ENCODE data around the gene TNS1. TPM values are rescaled to one million over a fixed set of nuclear protein-coding genes. Genes with fewer than 3 reads are reported as not detected.
A peak's percentile ranks its signal among the peaks of the same experiment; 100 is the strongest.

TNS1 gene
- total RNA-seq, 1 donor: 48.9 TPM

- peak overlapping the region; percentile 91 for H3K27ac ChIP-seq (ENCODE audit: low read depth, low read length)
- peaks cover 20% of the 10 kb centered on the region for H3K79me2 ChIP-seq (ENCODE audit: insufficient read depth, low read length)
- DNase-seq (ENCODE audit: insufficient read length, low spot score, missing footprints): peak; percentile 94
These were observed 1.2 kb upstream of the TNS1 start for GRCh38 chr2:218003981-218004419.

GRCh38 chr2:218003281-218003944 is 618 bp upstream of the TNS1 start:
- Histone ChIP-seq H3K4me2 (ENCODE audit: insufficient read depth, low read length) (peak overlapping the region; percentile 73), H3K36me3 (ENCODE audit: insufficient read depth, low read length) (no peaks in the 10 kb centered on the region), H3K4me3 (ENCODE audit: insufficient read depth, low read length) (peak overlapping the region; percentile 62), H3K4me1 (ENCODE audit: insufficient read depth, low read length) (peaks cover 81% of the 10 kb centered on the region), H3K27me3 (ENCODE audit: insufficient read depth, low read length) (no peaks in the 10 kb centered on the region), H3K9me3 (ENCODE audit: low read depth, low read length) (no peaks in the 10 kb centered on the region), H2AFZ (ENCODE audit: low read length) (peak overlapping the region; percentile 66), H3K27ac (ENCODE audit: low read depth, low read length) (peak overlapping the region; percentile 91), H4K20me1 (ENCODE audit: insufficient read depth, low read length) (peaks cover 7% of the 10 kb centered on the region), H3K79me2 (ENCODE audit: insufficient read depth, low read length) (peaks cover 26% of the 10 kb centered on the region)
- TF ChIP-seq CTCF (IDR thresholded peaks at IDR 0.05; ENCODE audit: extremely low read depth, low read depth, low read length): no peak
- peak; percentile 76 for DNase-seq (ENCODE audit: insufficient read length, low spot score, missing footprints)

More at GRCh38 chr2:218003981-218004419, 1.2 kb upstream of the TNS1 start:
- no peak overlapping the region for H3K4me3 ChIP-seq (ENCODE audit: insufficient read depth, low read length)
- peaks cover 7% of the 10 kb centered on the region for H4K20me1 ChIP-seq (ENCODE audit: insufficient read depth, low read length)
- peak overlapping the region; percentile 44 for H3K4me2 ChIP-seq (ENCODE audit: insufficient read depth, low read length)
- TF ChIP-seq CTCF (IDR thresholded peaks at IDR 0.05; ENCODE audit: extremely low read depth, low read depth, low read length): no peak
- H3K9me3 ChIP-seq (ENCODE audit: low read depth, low read length): no peaks in the 10 kb centered on the region
- H2AFZ ChIP-seq (ENCODE audit: low read length): no peak overlapping the region
- no peaks in the 10 kb centered on the region for H3K36me3 ChIP-seq (ENCODE audit: insufficient read depth, low read length)
- peaks cover 86% of the 10 kb centered on the region for H3K4me1 ChIP-seq (ENCODE audit: insufficient read depth, low read length)
- H3K27me3 ChIP-seq (ENCODE audit: insufficient read depth, low read length): no peaks in the 10 kb centered on the region

- DNase-seq (ENCODE audit: insufficient read length, low spot score, missing footprints): peak; percentile 52
- H3K79me2 ChIP-seq (ENCODE audit: insufficient read depth, low read length): peaks cover 37% of the 10 kb centered on the region
- H2AFZ ChIP-seq (ENCODE audit: low read length): no peak overlapping the region
- H3K36me3 ChIP-seq (ENCODE audit: insufficient read depth, low read length): no peaks in the 10 kb centered on the region
- no peaks in the 10 kb centered on the region for H3K27me3 ChIP-seq (ENCODE audit: insufficient read depth, low read length)
- H3K27ac ChIP-seq (ENCODE audit: low read depth, low read length): peak overlapping the region; percentile 91
- H3K4me1 ChIP-seq (ENCODE audit: insufficient read depth, low read length): peaks cover 70% of the 10 kb centered on the region
- H3K9me3 ChIP-seq (ENCODE audit: low read depth, low read length): no peaks in the 10 kb centered on the region
- peaks cover 7% of the 10 kb centered on the region for H4K20me1 ChIP-seq (ENCODE audit: insufficient read depth, low read length)
- no peak for TF ChIP-seq CTCF (IDR thresholded peaks at IDR 0.05; ENCODE audit: extremely low read depth, low read depth, low read length)
- peak overlapping the region; percentile 66 for H3K4me3 ChIP-seq (ENCODE audit: insufficient read depth, low read length)
- H3K4me2 ChIP-seq (ENCODE audit: insufficient read depth, low read length): peak overlapping the region; percentile 73
These were observed 501 bp downstream of the TNS1 start for GRCh38 chr2:218002143-218002844.

GRCh38 chr2:218001629-218002028 is 1.2 kb downstream of the TNS1 start:
- H3K36me3 ChIP-seq (ENCODE audit: insufficient read depth, low read length): no peaks in the 10 kb centered on the region
- no peak overlapping the region for H2AFZ ChIP-seq (ENCODE audit: low read length)
- no peaks in the 10 kb centered on the region for H3K27me3 ChIP-seq (ENCODE audit: insufficient read depth, low read length)
- DNase-seq (ENCODE audit: insufficient read length, low spot score, missing footprints): peak; percentile 1
- H3K4me2 ChIP-seq (ENCODE audit: insufficient read depth, low read length): peak overlapping the region; percentile 73
- peaks cover 69% of the 10 kb centered on the region for H3K4me1 ChIP-seq (ENCODE audit: insufficient read depth, low read length)
- no peaks in the 10 kb centered on the region for H3K9me3 ChIP-seq (ENCODE audit: low read depth, low read length)
- peaks cover 43% of the 10 kb centered on the region for H3K79me2 ChIP-seq (ENCODE audit: insufficient read depth, low read length)
- peak overlapping the region; percentile 39 for H3K27ac ChIP-seq (ENCODE audit: low read depth, low read length)
- peak overlapping the region; percentile 66 for H3K4me3 ChIP-seq (ENCODE audit: insufficient read depth, low read length)
- H4K20me1 ChIP-seq (ENCODE audit: insufficient read depth, low read length): peaks cover 7% of the 10 kb centered on the region
- no peak for TF ChIP-seq CTCF (IDR thresholded peaks at IDR 0.05; ENCODE audit: extremely low read depth, low read depth, low read length)
